Stimulated activated naive CD8-positive, alpha-beta T cell treated with anti-CD3 and anti-CD28 coated beads, Interleukin-15, Interleukin-2, amounts not matched to agents 100 U/mL and 50 U/mL, for 24 hours (primary cell): Measurements from ENCODE around the gene PLEKHG4B.
"Not testable (repeated sequence)": the region's sequence is repeated elsewhere in the genome, so short reads cannot be mapped to it uniquely, and the experiment has no call there.

Experiments
- ATAC-seq: fragments of 150-1000 bp; cut with Tn5 transposase; one replicate; pipeline ENCODE4 v1.10.0; 2021
- DNase-seq: peaks from one replicate; pipeline ENCODE4 v3.0.0; 2021

PLEKHG4B gene

DNA sequence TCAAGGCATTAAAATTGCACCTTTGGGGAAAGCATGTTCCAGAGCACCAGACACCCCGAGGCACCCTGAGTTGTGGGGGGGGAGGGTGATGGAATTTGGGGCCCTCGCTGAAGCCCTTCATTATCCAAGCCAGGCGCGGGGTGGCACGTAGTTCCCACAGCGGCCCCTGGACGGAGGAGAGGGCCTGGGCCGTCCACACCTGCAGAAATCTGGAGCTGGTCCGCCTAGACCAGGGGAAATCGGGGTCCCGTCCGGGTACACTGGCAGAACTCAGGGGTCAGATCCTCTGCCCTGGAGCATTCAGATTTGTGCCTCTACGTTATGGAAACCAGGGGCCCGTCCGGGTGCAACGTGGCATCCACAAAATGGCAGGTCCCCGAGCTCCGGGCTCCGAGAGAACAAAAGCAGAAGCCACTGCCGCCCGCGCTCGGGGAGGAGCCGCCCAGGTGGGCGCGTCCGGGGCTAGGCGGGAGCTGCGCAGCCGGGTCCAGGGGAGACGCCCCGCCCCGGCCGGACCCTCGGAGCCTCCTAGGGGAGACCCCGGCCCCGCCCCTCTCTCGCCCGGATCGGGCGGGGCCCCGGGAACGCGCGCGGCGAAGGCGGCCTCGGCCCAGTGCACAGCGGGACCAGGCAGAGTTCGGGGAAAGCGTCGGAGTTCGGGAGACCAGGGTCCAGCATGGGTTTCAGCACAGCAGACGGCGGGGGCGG, at the start of gene PLEKHG4B:
PLEKHG4B (plus strand) TSS at position 613 of the 708 bp plus-strand sequence; CDS start at position 677, 64 bp downstream.
- DNase-seq (peak; percentile 30), ATAC-seq (no peak)

GRCh38 chr5:42250-42649, 49.7 kb upstream of the PLEKHG4B start:
- ATAC-seq: no peak
- DNase-seq: no peak

GRCh38 chr5:48192-48591, 43.8 kb upstream of the PLEKHG4B start:
- no peak for DNase-seq
- ATAC-seq: no peak

- ATAC-seq, DNase-seq: not testable (repeated sequence)
Measured at GRCh38 chr5:49530-49929, 42.4 kb upstream of the PLEKHG4B start.

- no peak for ATAC-seq
Measured at GRCh38 chr5:49953-50544, 41.9 kb upstream of the PLEKHG4B start.

GRCh38 chr5:50724-51499, 41.1 kb upstream of the PLEKHG4B start:
- no peak for DNase-seq
- no peak for ATAC-seq

More at GRCh38 chr5:49953-50544, 41.9 kb upstream of the PLEKHG4B start:
- DNase-seq: no peak

- no peak for DNase-seq
- ATAC-seq: no peak
Measured at GRCh38 chr5:51500-51823, 40.5 kb upstream of the PLEKHG4B start.

- peak; percentile 59 for DNase-seq
- peak; percentile 56 for ATAC-seq
Measured at GRCh38 chr5:53381-54174, 38.4 kb upstream of the PLEKHG4B start.

GRCh38 chr5:54175-54730, 37.7 kb upstream of the PLEKHG4B start:
- no peak for DNase-seq

GRCh38 chr5:54876-55569, 36.9 kb upstream of the PLEKHG4B start:
- ATAC-seq (no peak), DNase-seq (no peak)

More at GRCh38 chr5:54175-54730, 37.7 kb upstream of the PLEKHG4B start:
- ATAC-seq: no peak

DNA sequence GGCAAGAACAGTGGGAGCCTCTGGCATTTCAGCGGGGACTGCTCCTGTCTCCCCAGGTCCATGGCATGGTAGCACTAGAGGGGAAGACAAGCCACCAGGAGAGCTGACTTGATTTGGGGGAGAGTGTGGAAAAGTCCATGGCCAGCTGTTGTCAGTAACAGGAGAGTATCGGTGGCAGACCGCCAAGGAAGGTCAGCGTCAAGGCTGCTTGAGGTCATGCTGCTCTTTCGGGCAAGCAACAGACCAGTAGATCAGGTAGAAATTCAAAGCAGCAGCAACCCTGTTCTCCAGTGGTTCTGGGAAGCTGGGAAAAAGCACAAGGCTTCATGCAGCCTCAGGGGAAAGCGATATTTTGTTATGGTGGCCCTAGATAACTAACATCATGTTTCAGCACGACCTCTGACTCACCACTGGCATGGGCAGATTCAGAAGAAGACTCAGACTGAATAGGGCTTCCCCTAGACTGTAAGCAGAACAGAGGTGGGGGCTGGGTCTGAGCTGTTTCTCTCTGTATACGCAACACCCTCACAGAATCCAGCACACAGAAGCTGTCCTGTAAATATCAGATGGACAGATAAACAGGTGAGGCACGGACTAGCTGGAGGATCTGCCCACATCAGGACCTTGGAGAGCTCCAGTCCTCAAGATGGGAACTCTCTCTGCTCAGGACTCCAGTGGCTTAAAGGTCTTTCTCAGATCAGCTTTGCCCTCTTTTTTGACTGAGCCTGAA, 35.2 kb upstream of the PLEKHG4B start:
- DNase-seq (no peak), ATAC-seq (no peak)

- not testable (repeated sequence) for ATAC-seq, DNase-seq
Measured at GRCh38 chr5:60250-60649, 31.7 kb upstream of the PLEKHG4B start.

- no peak for ATAC-seq
- no peak for DNase-seq
Measured at GRCh38 chr5:70440-70839, 21.5 kb upstream of the PLEKHG4B start.

DNA sequence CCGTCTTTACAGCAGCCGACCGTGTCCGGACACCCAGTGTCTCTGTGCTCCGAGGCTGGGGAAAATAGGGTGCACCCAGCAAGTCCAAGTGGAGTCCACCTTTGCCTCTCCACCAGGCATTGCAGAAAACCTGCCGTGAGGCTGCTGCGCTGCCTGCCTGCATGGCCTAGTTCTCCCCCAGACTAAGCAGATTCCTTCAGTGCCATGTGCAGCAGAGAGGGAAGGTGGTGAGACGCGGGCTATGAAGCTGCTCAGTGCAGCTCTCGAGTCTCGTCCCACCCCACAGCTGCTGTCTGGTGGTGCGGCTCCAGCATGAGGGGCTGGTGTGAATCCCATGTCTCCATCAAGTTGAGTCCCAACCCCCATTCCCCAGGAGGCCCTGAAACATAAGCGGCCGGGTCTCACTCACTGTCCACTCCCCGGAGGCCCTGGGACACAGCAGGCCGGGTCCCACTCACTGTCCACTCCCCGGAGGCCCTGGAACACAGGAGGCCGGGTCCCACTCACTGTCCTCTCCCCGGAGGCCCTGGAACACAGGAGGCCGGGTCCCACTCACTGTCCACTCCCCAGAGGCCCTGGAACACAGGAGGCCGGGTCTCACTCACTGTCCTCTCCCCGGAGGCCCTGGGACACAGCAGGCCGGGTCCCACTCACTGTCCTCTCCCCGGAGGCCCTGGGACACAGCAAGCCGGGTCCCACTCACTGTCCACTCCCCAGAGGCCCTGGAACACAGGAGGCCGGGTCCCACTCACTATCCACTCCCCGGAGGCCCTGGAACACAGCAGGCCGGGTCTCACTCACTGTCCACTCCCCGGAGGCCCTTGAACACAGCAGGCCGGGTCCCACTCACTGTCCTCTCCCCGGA, 19.4 kb upstream of the PLEKHG4B start:
- DNase-seq: not testable (repeated sequence)

DNA sequence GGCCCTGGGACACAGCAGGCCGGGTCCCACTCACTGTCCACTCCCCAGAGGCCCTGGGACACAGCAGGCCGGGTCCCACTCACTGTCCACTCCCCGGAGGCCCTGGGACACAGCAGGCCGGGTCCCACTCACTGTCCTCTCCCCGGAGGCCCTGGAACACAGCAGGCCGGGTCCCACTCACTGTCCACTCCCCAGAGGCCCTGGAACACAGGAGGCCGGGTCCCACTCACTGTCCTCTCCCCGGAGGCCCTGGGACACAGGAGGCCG, 18.9 kb upstream of the PLEKHG4B start:
- not testable (repeated sequence) for ATAC-seq, DNase-seq

More for the DNA sequence above, 19.4 kb upstream of the PLEKHG4B start:
- not testable (repeated sequence) for ATAC-seq

- DNase-seq (no peak), ATAC-seq (no peak)
Measured at GRCh38 chr5:73768-74502, 18.0 kb upstream of the PLEKHG4B start.

GRCh38 chr5:74503-75109, 17.4 kb upstream of the PLEKHG4B start:
- DNase-seq (no peak), ATAC-seq (no peak)
